Measurements from ENCODE around the gene AVPR1A. TPM values are rescaled to one million over a fixed set of nuclear protein-coding genes. Genes with fewer than 3 reads are reported as not detected.

The AVPR1A gene
- total RNA-seq, 1 experiment from 2014 or later: 0.07 TPM

DNA sequence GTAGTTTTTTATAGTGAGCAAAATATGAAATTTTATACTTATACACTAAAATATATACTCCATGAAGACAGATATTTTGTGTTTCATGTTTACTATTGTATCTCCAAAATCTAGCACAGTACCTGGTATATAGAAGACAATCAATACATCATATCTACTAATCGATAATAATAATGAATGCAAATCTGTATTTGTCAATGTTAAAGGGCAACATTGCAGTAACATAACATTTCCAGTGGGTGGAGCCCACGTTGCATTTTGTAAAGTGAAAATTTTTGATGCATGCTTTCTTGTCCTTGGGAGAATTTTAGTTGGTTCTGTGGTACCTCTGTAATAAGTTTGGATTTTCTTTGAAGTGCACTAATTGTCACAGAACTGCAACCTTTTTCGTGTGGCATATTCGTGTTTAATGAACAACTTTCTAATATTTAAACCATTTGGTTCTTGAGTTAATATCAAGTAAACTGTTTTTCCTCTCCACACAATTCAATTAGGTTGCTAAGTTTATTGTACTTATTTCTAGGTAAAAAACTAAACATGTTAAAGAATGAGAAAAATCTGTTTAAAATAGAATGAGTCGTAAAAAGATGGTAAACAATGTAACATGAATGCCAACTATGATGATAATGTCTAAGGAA lies 47.4 kb downstream of the AVPR1A start:
- RAD21 ChIA-PET (ENCODE audit: low non-redundant PET in 1 of 2, low total read pairs in 2 of 2, uncharacterized antibody in 2 of 2, unreplicated experiment in 2 of 2): no interaction called here
- no peak for ATAC-seq
- CTCF ChIA-PET: interaction anchor here (0.7 kb wide), 2 partner anchors 173 to 317 kb away, joined by 3 read pairs; no protein-coding TSS in a partner anchor
- POLR2A ChIA-PET: no interaction called here
- TF ChIP-seq ZNF274 (IDR thresholded peaks at IDR 0.05; ENCODE audit: low read depth, low read length) (no peak), YY1 (IDR thresholded peaks at IDR 0.05; ENCODE audit: extremely low read depth, insufficient replicate concordance, low read depth, low read length) (no peak), RAD21 (IDR thresholded peaks at IDR 0.05; ENCODE audit: low read depth) (peak; percentile 82), SIN3A (IDR thresholded peaks at IDR 0.05; ENCODE audit: low read depth) (no peak), SP1 (IDR thresholded peaks at IDR 0.05; ENCODE audit: low read depth) (no peak), FOSL1 (IDR thresholded peaks at IDR 0.05; ENCODE audit: low read depth) (no peak), POLR2A (IDR thresholded peaks at IDR 0.05; ENCODE audit: borderline replicate concordance, extremely low read depth, insufficient read depth, insufficient read length) (no peak)
- TF ChIP-seq, protein P1, sequence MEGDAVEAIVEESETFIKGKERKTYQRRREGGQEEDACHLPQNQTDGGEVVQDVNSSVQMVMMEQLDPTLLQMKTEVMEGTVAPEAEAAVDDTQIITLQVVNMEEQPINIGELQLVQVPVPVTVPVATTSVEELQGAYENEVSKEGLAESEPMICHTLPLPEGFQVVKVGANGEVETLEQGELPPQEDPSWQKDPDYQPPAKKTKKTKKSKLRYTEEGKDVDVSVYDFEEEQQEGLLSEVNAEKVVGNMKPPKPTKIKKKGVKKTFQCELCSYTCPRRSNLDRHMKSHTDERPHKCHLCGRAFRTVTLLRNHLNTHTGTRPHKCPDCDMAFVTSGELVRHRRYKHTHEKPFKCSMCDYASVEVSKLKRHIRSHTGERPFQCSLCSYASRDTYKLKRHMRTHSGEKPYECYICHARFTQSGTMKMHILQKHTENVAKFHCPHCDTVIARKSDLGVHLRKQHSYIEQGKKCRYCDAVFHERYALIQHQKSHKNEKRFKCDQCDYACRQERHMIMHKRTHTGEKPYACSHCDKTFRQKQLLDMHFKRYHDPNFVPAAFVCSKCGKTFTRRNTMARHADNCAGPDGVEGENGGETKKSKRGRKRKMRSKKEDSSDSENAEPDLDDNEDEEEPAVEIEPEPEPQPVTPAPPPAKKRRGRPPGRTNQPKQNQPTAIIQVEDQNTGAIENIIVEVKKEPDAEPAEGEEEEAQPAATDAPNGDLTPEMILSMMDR (IDR thresholded peaks at IDR 0.05 in 2 of 3, conservative IDR thresholded peaks at IDR 0.05 in 1 of 3; ENCODE audit: borderline replicate concordance in 1 of 3, insufficient read depth in 1 of 3, low read depth in 2 of 3, low read length in 2 of 3): peak; percentile 59 to 87 (median 63); a peak in 5 of 6 replicates
- TF ChIP-seq, protein P2, sequence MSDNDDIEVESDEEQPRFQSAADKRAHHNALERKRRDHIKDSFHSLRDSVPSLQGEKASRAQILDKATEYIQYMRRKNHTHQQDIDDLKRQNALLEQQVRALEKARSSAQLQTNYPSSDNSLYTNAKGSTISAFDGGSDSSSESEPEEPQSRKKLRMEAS (IDR thresholded peaks at IDR 0.05): no peak
- no TSS peak for BruUV-seq (replicated peaks)
- Histone ChIP-seq H3K27ac (ENCODE audit: low read depth, low read length) (no peak overlapping the region), H3K4me3 (replicated peaks in 1 of 2; ENCODE audit: low read depth in 1 of 2, low read length in 2 of 2) (no peak overlapping the region), H3K4me1 (ENCODE audit: control insufficient read depth in 1 of 2, insufficient read depth in 2 of 2, low read length in 2 of 2) (no peaks in the 10 kb centered on the region), H4K20me1 (ENCODE audit: insufficient read depth) (no peaks in the 10 kb centered on the region), H3K79me2 (ENCODE audit: insufficient read depth, low read length) (no peaks in the 10 kb centered on the region), H3K9ac (ENCODE audit: low read length) (no peak overlapping the region), H2AFZ (ENCODE audit: low read depth, low read length, poor library complexity, severe bottlenecking) (no peak overlapping the region), H3K36me3 (ENCODE audit: control insufficient read depth in 1 of 2, insufficient read depth in 2 of 2, low read length in 2 of 2) (no peaks in the 10 kb centered on the region), H3K9me3 (ENCODE audit: control insufficient read depth in 1 of 2, insufficient read depth in 1 of 2, low read depth in 1 of 2, low read length in 2 of 2) (no peaks in the 10 kb centered on the region), H3K27me3 (ENCODE audit: insufficient read depth, low read length) (no peaks in the 10 kb centered on the region), H3K9me2 (ENCODE audit: insufficient read depth) (no peaks in the 10 kb centered on the region), H3K4me2 (ENCODE audit: low read length) (no peak overlapping the region)
- DNase-seq (ENCODE audit: low read depth, low spot score): peak; percentile 16
- intact Hi-C loops (cut with micrococcal nuclease): loop anchor here (1.0 to 10.0 kb wide), 4 partner anchors 173 to 1154 kb away; no protein-coding TSS in a partner anchor
